ENCODE results near the gene SLC5A6.

DNA sequence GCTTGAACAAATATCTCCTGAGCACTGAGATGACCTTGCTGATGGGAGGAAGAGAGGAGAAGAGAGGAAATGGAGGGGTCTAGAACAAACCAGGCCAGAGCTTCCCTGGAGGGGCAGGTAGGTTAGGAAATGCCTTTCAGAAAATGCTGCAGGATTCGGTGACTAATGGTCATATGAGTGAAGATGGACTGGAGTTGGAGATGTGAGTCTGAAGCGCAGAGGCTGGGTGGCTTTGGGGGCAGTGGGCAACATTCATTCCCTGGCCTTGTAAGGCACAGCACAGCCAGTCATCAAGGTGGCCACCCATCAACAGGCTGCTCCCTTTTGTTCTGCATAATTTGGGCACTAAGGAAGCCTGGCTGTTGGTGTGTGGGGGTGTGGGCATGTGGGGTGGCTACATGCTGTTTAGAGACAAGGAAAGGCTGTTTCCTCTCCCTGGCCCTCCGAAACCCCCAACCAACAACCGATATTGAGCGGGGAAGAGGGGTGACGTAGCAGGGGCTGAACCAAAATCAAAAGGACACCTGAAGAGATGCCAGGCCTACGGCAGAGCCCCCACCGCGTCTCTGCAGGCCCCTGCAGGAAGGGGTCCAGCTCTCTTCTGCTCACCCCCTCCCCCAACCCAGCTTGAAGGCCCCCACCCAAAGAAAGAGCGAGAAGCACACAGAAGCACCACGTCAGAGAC is 49.3 kb upstream of the SLC5A6 start:
- no peak for TF ChIP-seq POLR2AphosphoS5 (IDR thresholded peaks at IDR 0.05; ENCODE audit: low read depth, low read length)
- no peak for TF ChIP-seq REST (IDR thresholded peaks at IDR 0.05; ENCODE audit: insufficient read depth in 1 of 2, low read depth in 2 of 2, low read length in 2 of 2)
- TF ChIP-seq TAF1 (IDR thresholded peaks at IDR 0.05; ENCODE audit: borderline replicate concordance, insufficient read depth, low read length): no peak
- no peak for TF ChIP-seq SIN3A (IDR thresholded peaks at IDR 0.05; ENCODE audit: borderline replicate concordance, insufficient read depth, low read length)
- TF ChIP-seq FOXP2 (optimal IDR thresholded peaks at IDR 0.05; ENCODE audit: borderline replicate concordance, extremely low read depth, extremely low read length, insufficient read depth): no peak
